HG02763 (cell line): ENCODE data around the gene HMCES.
"Not testable (repeated sequence)": the region's sequence is repeated elsewhere in the genome, so short reads cannot be mapped to it uniquely, and the experiment has no call there.

Experiments used
- ATAC-seq: cut with Tn5 transposase; IDR thresholded peaks from one replicate; pipeline ENCODE4 v1.9.1; 2021; ENCODE audit warnings: mild to moderate bottlenecking, moderate library complexity; ENCODE audit not compliant: unreplicated experiment

HMCES gene

GRCh38 chr3:129345281-129345680 is 66.6 kb downstream of the HMCES start:
- no peak for ATAC-seq

GRCh38 chr3:129345971-129346370 is 67.3 kb downstream of the HMCES start:
- no peak for ATAC-seq

GRCh38 chr3:129346695-129347457 is 68.2 kb downstream of the HMCES start:
- ATAC-seq, result no peak

GRCh38 chr3:129347458-129347845 is 68.8 kb downstream of the HMCES start:
- no peak for ATAC-seq

- ATAC-seq, result no peak
These were observed 70.1 kb downstream of the HMCES start for GRCh38 chr3:129348734-129349133.

GRCh38 chr3:129349169-129349568 is 70.5 kb downstream of the HMCES start:
- not testable (repeated sequence) for ATAC-seq

GRCh38 chr3:129349791-129350190 is 71.1 kb downstream of the HMCES start:
- ATAC-seq, result no peak

- no peak for ATAC-seq
These were observed 73.4 kb downstream of the HMCES start for GRCh38 chr3:129352045-129352444.

- no peak for ATAC-seq
These were observed 74.2 kb downstream of the HMCES start for GRCh38 chr3:129352650-129353588.

GRCh38 chr3:129353589-129353941 is 74.9 kb downstream of the HMCES start:
- ATAC-seq, result no peak
